ENCODE data around the gene SH3RF3.

Gene SH3RF3

GRCh38 chr2:109428281-109428680 lies 299.3 kb downstream of the SH3RF3 start:
- DNase-seq, result no peak

- no peak for DNase-seq
These were observed 300.0 kb downstream of the SH3RF3 start for GRCh38 chr2:109428841-109429566.

- DNase-seq, result no peak
These were observed 300.7 kb downstream of the SH3RF3 start for GRCh38 chr2:109429567-109430328.

- no peak for DNase-seq
These were observed 301.3 kb downstream of the SH3RF3 start for GRCh38 chr2:109430329-109430636.

- no peak for DNase-seq
These were observed 303.4 kb downstream of the SH3RF3 start for GRCh38 chr2:109432421-109432820.

DNA sequence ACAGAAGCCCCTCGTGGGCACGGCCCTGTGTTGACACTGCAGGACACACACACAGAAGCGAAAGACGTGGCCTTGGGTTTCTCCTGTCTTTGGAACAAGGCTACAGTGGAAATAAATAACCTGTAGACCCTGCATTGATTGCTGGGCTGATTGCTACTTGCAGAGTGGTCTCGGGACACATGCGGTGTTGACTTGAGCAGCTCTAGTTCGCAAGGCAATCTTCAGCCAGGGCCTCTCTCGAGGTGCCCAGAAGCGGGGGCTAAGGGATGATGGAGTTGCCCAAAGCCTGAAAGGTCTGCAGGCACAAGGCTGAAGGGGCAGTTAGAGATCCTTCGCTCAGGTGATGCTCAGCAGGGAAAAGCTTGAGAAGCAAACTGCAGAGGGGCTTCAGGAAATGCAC lies 304.5 kb downstream of the SH3RF3 start:
- no peak for DNase-seq

DNA sequence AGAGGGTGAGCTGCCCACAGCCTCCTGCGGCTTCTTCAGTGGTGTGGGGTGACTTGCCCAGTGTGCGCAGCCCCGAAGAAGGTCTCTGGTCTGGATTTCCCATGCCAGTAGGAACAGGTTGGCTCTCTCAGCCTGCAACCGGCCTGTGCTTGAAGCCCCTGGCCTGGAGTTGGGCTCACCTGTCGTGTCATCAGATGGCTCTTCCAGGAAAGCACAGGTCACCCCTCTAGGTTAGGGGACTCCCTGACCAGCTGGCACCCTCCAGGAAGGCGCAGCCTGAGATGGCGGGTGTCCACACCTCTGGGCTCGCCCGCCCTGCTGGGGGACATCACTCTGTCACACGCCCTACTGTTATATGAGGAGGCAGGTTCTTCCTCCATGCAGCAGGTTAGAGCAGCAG lies 304.9 kb downstream of the SH3RF3 start:
- DNase-seq, result no peak

GRCh38 chr2:109434351-109434750 lies 305.3 kb downstream of the SH3RF3 start:
- DNase-seq, result no peak

DNA sequence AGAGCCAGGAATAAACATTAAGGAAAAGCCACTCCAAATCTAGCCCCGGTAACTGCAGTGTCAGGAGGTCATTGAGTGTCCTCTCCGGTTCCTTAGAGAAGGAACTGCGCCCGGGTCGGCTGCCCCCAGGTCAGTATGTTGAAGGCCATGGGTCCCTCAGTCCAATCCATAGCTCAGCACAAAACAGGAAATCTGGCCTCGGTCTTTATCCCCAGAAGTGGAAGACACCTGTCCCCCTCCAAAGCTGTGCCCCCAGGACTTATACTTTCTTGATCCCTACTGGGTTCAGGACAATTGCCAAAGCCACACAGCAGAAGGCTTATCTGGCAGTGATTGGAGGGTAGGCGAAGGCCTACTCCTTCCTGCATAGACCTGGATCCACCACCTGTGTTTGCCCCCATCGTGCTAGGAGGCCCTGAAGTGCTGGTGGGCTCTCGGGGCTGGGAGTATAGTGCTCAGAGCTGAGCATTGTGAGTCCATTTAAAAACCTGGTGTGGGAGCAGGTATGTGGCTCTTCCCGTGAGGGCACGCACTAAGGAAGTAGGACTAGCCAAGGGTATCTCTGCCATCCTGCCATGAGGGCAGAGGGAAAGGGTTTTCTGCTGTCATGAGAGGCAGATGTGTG lies 306.2 kb downstream of the SH3RF3 start:
- no peak for DNase-seq

DNA sequence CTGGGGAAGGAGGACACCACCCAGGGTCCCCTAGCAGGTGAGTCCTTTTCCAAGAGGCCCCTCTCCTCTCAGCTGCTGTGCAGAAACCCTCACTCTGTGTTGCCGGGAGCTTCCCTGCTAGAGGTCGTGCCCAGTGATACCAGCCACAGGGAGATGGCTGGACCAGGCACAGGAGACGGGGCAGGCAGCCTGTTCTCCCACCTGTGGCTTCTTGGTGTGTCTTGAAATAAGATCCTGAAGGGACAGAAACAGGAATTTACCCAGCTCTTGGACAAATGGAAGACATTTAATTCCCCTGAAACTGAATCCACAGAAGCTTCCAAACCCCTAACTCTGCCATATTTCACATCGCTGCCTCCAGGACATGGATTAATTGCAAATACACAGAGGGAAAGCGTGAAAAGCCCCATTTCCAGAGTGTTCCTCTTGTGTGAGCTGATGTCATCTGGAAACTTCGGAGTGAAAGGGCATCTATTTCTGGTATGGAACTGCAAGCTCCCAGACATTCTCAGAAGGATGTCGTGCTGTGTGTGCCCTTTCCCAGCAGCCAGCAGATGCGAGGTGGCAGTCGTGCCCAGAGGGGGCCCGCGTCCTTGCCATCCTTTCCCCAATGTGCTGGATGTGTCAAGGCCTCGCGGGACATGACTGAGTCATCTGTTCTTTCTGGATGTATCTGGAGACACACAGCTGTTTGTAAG lies 307.0 kb downstream of the SH3RF3 start:
- DNase-seq, result no peak

DNA sequence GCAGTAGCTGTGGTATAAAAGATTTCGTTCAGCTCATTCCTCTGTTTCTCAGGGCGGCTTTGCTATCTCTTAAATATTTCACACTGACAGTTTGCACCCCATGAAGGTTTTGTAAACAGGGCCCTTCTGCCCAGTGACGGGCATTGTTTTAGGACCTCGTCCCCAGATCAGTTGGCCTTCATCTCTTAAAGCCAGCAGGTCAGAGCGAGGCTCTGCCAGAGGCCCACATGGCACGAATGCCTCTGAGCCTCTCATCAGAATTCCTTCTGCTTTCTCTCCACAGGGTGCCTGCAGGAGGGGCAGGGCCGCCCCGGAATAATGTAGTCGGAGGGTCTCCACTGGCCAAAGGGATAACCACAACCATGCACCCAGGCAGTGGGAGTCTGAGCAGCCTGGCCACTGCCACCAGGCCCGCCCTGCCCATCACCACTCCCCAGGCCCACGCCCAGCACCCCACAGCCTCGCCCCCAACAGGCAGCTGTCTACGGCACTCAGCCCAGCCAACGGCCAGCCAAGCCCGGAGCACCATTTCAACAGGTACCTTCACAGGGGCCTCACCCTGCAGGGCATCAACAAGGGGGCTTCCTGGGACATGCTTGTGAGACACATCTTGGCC lies 307.7 kb downstream of the SH3RF3 start:
- DNase-seq, result no peak

- DNase-seq, result no peak
These were observed 308.5 kb downstream of the SH3RF3 start for GRCh38 chr2:109437325-109438090.

- DNase-seq, result no peak
These were observed 309.1 kb downstream of the SH3RF3 start for GRCh38 chr2:109438146-109438545.

DNA sequence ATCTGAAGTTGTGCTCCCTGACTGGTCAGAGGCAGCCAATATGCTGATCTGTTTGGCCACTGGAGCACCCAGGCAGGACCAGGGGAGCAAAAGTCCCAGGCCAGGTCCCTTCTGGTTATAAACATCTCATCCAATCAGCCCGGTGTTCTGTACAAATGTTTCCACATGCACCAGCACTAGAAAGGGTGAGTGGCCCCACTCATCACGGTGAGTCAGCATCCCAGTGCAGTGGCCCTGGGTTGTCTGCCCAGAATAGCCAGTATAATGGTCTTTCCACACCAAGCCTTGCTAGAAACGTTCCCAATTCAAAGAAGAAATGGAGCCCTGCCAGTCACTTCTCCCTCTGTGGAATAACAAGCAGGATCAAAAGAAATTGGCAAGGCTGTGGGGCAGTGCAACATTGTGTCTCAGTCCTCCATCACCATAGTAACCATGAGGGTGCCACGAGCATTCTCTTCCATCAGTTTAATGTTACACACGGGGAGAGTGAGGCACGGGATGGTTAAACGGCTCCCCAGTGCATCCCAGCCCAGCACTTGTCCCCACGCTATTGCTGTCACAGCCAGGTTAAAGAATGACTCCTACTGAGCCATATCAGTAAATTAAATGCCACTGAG lies 309.9 kb downstream of the SH3RF3 start:
- DNase-seq, result no peak

DNA sequence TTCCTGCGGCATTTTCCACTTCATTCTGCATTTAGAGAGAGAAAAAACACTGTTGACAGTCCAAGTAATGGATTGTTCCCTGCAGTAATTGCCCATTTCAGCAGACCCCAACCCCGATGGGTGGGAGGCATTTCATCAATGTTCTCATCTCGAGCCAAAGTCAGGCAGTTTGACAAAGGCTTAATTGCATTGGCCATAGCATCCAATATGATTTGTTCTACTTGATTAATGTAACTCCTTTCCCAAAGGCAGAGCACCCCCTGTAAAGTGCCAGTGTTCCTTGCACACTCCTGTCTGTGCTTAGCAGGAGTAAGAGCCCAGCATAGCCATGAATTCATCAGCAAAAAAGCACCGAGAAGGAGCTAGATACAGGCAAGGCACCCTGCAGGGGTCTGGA lies 310.4 kb downstream of the SH3RF3 start:
- DNase-seq, result no peak

DNA sequence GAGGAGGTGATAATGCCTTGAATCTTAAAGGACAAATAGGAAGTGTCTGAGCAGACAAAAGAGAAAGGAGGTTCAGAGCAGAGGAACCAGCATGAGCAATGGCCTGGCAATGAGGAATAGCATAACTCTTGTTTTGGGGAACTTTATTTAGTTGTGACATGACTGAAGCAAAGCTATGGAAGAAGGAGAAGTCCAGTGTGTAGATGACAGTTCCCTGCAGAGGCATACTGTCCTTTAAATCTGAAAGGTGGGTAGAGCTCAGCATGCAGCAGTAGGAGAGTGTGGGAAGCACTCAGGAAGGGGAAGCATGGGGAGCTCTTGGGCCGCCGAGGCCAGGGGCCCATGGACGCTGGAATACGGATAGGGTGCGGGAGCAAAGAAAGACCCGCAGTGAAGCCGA lies 311.0 kb downstream of the SH3RF3 start:
- DNase-seq, result no peak

DNA sequence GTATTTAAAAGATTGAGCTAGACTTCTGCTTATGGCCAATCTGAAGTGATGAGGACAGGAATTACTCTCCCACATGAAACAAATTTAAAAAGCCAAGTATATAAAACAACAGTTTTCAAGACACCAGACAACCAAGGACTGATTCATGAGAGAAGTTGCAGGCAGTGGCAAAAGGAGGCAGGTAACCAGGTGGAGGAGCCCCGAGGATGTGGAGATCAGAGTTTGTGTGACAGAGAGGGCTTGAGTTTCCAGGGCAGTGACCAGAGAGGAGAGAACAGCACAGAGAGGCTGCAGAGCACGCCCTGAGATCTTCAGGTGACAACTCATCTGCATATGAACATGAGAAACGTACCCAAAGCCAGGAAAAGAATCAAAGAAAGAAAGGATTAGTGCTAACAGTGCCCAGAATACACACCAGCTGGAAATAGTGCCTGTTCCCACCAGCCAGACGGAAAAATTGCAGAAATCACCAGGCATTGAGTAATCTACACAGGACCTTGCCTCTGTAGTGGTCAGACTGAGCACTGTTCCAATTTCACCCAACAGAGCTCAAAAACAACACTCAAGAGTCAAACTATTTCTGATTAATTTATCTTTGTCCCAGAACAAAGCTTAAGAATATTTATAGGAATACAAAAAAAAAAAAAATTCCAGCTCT lies 311.6 kb downstream of the SH3RF3 start:
- no peak for DNase-seq

GRCh38 chr2:109442715-109443319 lies 313.8 kb downstream of the SH3RF3 start:
- DNase-seq, result no peak

GRCh38 chr2:109444916-109445315 lies 315.9 kb downstream of the SH3RF3 start:
- no peak for DNase-seq

GRCh38 chr2:109446278-109447131 lies 317.5 kb downstream of the SH3RF3 start:
- no peak for DNase-seq
